GM18526 (cell line): ENCODE data around the gene KRTAP10-11.
"Not testable (repeated sequence)": the region's sequence is repeated elsewhere in the genome, so short reads cannot be mapped to it uniquely, and the experiment has no call there.

ENCODE experiments used
- POLR2A ChIP-seq: IDR thresholded peaks from 3 replicates; pipeline ENCODE4 v1.6.1; 2011; ENCODE audit not compliant: insufficient read length; ENCODE audit errors: extremely low read depth

Gene KRTAP10-11, protein sequence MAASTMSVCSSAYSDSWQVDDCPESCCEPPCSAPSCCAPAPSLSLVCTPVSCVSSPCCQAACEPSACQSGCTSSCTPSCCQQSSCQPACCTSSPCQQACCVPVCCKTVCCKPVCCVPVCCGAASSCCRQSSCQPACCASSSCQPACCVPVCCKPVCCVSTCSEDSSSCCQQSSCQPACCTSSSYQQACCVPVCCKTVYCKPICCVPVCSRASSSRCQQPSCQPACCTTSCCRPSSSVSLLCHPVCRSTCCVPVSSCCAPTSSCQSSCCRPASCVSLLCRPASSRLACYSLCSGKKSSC

DNA sequence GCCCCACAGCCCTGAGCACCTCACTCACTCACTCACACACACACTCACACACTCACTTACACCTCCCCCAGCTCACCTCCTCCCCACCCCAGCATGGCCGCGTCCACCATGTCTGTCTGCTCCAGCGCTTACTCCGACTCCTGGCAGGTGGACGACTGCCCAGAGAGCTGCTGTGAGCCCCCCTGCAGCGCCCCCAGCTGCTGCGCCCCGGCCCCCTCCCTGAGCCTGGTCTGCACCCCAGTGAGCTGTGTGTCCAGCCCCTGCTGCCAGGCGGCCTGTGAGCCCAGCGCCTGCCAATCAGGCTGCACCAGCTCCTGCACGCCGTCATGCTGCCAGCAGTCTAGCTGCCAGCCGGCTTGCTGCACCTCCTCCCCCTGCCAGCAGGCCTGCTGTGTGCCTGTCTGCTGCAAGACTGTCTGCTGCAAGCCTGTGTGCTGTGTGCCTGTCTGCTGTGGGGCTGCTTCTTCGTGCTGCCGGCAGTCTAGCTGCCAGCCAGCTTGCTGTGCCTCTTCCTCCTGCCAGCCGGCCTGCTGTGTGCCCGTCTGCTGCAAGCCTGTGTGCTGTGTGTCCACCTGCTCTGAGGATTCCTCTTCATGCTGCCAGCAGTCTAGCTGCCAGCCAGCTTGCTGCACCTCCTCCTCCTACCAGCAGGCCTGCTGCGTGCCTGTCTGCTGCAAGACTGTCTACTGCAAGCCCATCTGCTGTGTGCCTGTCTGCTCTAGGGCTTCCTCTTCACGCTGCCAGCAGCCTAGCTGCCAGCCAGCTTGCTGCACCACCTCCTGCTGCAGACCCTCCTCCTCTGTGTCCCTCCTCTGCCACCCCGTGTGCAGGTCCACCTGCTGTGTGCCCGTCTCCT is at the start of gene KRTAP10-11:
Gene KRTAP10-11 (plus strand): TSS at position 49 of the 856 bp plus-strand sequence. CDS start 45 bp downstream, at position 94.
- not testable (repeated sequence) for TF ChIP-seq POLR2A

DNA sequence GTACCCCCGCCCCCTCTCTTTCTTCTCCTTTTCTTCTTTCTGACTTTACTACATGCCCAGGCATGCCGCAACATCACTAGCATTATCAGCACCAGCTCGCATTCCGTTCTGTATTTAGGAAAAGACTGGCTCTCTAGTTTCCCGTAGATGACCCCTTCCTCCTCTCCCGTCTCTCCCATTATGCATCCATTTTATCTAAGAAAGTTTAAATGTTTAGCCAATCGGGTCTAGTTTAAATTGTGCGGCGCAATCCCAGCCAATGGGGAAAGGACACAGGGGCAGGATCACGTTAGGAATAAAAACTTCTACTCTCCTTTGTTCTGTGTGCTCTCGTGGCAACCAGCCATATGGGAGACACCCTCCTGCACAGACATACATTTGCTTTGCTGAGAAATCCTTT is 48.2 kb upstream of the KRTAP10-11 start:
- TF ChIP-seq POLR2A: no peak

DNA sequence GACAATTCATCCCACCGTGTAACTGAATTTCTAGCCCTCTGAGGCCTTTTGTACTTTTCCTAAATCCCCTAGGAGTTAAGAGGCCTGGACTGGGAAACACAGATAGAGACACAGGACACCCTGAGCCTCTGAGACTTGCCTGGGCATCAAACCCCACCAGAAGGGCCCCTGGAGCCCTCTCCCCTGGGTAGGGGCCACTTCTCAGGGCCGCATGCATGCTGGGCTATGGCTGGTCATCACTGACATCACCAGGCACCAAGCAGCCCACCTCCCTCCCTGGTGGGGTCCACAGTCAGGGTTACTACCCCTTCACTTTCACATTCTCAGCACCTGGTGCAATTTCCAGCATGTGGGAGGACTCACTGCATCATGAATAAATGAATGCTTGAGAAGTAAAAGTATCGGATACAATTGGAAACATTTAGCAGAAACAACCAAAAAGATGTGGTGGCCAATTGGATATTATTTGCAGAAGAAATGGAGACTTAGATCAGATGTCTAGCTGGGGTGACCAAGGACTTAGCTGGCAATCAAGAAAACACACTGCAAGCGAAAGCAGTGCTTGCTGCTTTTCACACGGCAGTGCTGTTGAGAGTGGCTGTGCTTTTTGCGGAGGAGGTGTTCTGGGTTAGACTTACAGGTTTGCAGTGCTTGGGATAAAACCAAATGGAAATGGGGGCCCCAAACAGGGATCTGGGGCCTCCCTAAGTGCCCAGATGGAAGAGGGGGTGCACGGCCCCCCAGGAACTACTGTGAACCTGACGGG is 46.8 kb upstream of the KRTAP10-11 start:
- no peak for TF ChIP-seq POLR2A

DNA sequence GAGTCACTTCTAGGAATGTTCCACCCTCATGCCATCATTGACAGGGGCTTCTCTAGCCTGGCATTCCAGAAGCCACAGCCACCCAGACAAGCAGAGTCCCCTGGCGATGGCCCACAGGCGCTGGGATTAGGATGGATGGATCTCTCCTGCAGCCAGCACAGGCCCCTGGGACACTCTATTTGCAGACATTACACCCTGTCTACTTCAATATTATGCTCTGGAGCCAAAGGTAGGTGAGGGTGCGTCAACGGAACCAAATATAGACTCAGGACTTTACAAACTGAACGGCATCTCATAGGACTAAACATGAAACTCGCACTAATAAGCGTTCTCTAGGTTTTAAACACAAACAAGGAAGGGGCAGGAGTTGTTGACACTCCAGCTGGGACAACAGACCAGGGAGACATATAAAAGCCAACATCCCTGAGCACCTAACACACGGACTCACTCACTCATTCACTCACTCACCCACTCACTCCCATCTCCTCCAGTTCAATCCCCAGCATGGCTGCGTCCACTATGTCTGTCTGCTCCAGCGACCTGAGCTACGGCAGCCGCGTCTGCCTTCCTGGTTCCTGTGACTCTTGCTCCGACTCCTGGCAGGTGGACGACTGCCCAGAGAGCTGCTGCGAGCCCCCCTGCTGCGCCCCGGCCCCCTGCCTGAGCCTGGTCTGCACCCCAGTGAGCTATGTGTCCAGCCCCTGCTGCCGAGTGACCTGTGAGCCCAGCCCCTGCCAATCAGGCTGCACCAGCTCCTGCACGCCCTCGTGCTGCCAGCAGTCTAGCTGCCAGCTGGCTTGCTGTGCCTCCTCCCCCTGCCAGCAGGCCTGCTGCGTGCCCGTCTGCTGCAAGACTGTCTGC is 45.9 kb upstream of the KRTAP10-11 start, which contains the start of gene KRTAP10-7:
Gene KRTAP10-7 (plus strand): TSS at position 480 of the 861 bp plus-strand sequence. CDS start 25 bp downstream, at position 505.
- TF ChIP-seq POLR2A: not testable (repeated sequence)

DNA sequence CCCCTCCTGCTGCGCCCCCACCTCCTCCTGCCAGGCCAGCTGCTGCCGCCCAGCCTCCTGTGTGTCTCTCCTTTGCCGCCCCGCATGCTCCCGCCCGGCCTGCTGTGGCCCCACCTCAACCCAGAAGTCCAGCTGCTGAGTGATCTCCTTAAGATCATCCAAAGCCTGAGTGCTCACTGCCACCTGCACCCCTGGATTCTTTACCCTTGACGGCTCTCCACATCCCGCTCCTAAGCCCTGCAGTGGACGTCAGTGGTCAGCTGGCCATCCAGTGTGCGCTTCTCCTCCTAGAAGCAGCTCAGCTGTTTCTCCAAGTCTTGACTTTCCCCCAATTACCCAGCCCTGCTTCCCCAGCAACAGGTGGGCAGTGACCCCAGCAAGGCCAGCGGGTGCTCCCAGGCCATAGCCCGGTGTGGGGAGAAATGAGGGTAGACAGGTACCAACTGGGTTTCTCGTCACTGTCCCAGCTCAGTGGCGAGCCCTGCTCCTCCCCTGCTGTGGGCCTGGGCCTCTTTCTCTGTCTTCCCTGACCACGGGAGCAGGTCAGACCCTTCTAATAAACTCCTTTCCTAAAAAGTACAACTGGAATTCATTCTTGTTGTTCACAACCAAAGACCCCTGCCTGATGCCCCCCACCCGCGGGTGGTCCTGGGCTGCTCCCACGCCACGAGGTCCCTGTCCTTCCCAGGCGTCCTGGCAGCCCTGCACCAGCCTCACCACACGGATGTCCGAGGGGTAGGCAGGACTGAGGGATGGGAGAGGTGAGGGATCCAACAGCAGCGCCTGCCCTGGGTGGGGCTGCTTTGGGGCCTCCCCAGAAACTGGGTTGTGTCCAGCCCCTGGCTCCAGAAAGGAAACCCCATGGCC is 44.4 kb upstream of the KRTAP10-11 start:
- TF ChIP-seq POLR2A: no peak

DNA sequence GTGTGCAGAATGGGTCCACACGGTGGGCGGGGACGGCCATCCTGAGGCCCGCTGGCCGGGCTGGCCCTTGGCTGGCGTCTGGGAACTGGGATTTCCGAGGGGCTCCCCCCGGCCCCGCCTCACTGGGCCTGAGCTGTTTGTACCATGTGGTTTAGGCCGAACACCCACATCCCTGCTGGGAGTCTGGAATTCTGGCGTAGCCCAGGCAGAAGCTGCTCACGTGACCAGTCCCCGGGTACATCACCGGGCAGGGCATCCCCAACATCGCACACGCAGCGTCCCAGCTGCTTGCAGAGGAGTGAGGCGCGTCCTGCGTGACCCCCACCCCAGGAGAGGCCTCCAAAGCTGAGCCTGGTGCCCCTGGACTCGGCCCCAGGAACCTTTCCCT is 43.8 kb upstream of the KRTAP10-11 start:
- TF ChIP-seq POLR2A: no peak

DNA sequence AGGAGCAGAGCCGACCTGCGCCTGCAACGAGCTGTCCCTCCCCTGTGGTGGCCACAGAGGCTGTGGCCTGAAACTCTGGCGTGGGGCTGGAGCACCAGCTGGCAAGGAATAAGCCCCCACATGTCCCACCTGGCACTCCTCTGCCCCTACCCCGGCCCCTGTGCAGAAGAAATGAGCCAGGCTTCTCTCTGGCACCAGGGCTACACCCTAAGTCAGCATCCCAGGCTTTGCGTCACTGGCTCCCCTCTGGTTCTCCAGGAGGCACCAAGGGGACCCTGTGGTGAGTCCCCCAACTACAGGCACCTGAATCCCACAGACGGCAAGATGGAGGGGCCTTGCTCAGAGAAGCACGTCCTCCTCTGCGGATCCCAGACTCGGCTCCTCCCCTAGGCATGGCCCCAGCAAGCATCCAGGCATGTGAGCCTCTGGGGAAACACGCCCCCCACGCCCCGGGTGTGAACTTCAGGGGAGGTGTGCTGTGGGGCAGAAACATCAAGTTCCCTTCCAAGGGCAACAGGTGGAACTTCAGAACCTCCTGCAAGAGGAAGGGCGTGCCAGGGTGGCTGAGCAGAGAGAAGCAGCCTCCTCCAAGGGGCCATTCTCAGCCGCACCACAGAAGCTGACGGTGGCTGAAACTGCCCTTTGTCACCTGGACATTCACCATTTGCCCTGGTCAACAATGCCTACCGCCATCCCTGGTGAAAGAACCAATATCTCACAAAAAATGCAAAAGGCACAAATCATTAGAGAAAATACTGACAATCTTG is 42.9 kb upstream of the KRTAP10-11 start:
- no peak for TF ChIP-seq POLR2A

DNA sequence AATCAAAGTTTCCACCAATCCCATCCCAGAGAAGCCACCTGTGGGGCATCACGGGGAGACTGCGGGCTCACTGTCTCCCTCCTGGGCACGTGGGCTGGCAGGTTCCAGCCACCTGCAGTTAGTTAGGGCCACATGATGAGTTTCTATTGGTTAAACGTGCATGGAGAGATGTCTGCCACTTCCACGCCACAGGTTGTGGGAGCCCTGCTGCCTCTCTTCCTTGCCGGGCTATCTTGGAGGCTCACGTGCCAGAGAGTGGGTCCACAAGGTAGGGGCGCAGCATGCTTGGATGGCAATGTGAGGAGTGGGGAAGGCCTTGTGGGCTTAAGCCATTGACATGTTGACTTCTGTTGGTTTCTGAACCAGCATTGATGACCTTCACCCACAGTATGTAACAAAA is 42.3 kb upstream of the KRTAP10-11 start:
- no peak for TF ChIP-seq POLR2A

DNA sequence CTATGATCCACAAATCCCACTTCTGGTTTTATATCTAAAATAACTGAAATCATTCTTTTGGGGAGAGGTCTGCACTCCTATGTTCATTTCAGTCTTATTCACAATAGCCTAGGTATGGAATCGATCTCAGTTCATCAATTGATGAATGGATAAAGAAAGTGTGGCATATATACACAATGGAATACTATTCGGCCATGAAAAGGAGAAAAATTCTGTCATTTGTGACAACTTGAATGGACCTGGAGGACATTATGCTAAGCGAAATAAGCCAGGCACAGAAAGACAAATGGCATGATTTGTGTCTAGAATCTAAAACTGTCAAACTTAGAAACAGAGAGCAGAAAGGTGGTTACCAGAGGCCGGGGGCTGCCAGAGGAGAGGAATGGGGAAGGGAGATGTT is 39.7 kb upstream of the KRTAP10-11 start:
- no peak for TF ChIP-seq POLR2A

DNA sequence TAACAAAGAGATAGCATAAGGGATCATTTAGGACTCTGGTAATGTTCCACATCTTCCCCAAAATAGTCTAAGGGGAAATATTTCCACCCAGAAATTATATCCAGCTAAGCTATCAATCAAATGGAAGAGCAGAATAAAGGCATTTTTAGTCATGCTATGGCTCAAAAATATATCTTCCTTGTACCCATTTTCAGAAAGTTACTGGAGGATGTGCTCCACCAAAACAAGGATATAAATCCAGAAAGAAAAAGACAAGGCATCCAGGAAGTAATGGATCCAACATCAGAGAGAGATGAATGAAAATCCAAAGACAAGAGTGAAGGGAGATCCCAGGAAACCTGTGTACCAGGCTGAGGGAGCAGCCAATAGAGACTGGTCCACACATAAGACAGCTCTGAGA is 37.0 kb upstream of the KRTAP10-11 start:
- no peak for TF ChIP-seq POLR2A

DNA sequence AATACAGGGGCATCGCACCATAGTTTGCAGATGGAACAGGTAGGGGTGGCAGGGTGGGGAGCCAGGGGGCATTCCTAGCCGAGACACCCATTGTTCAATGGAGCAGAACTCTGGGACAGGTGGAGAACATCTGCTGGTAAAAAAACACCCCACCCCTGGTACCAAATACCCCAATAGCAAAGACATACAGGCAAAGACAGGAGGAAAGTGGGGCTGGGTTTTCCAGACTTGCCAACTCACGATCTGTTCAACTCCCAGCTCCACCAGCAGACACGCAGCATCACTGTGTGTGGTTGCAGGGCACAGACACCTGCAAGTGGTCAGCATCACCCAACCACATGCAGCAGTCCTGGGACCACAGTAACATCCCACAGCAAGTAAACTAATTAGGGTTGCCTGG is 34.7 kb upstream of the KRTAP10-11 start:
- TF ChIP-seq POLR2A: no peak

DNA sequence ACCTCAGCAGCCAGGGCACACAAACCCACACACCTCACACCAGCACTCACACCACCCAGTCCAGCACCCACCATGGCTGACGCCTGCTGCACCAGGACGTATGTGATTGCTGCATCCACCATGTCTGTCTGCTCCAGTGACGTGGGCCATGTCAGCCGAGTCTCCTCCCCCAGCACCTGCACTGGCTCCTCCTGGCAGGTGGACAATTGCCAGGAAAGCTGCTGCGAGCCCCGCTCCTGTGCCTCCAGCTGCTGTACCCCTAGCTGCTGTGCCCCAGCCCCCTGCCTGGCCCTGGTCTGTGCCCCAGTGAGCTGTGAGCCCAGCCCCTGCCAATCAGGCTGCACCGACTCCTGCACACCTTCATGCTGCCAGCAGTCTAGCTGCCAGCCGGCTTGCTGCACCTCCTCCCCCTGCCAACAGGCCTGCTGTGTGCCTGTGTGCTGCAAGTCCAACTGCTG is 34.2 kb upstream of the KRTAP10-11 start, which contains the start of gene KRTAP10-8:
Gene KRTAP10-8 (plus strand): TSS at position 51 of the 458 bp plus-strand sequence. CDS start 22 bp downstream, at position 73.
- no peak for TF ChIP-seq POLR2A

DNA sequence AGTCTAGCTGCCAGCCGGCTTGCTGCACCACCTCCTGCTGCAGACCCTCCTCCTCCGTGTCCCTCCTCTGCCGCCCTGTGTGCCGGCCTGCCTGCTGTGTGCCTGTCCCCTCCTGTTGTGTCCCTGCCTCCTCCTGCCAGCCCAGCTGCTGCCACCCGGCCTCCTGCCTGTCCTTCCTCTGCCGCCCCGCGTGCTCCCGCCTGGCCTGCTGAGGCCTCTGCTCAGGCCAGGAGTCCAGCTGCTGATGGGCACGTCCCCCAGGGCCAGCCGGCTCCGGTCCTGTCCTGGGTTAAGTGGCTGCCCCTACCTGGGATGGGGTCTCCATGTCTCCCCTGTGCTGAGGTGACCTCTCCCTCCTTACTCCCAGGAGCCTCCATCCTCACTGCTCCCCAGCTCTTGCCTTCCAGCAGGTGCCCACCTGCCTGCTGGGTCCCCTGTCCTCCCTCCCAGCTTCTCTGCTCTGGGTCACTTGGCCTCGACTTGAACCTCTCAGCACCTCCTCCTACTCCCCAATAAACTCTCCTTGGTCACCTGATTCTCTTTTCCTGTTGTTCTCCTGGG is 33.5 kb upstream of the KRTAP10-11 start:
- no peak for TF ChIP-seq POLR2A
